Fibroblast of skin of right quadriceps (primary cell): Measurements from ENCODE around the gene KRT84.

Experiments
- DNase-seq: peaks from one replicate; pipeline ENCODE4 v3.0.0-alpha.2; 2013

The KRT84 gene

GRCh38 chr12:52381206-52381605 is 4.2 kb downstream of the KRT84 start:
- no peak for DNase-seq

GRCh38 chr12:52380271-52380694 is 5.2 kb downstream of the KRT84 start:
- peak; percentile 6 for DNase-seq

- DNase-seq = no peak
These were observed 5.9 kb downstream of the KRT84 start for GRCh38 chr12:52379536-52379935.

GRCh38 chr12:52378091-52378490 is 7.4 kb downstream of the KRT84 start:
- no peak for DNase-seq

- DNase-seq = no peak
These were observed 8.2 kb downstream of the KRT84 start for GRCh38 chr12:52377266-52377665.

GRCh38 chr12:52372216-52373154 is 13.0 kb downstream of the KRT84 start:
- DNase-seq = peak; percentile 76

GRCh38 chr12:52371716-52372115 is 13.7 kb downstream of the KRT84 start:
- DNase-seq = no peak

- DNase-seq = peak; percentile 55
These were observed 14.4 kb downstream of the KRT84 start for GRCh38 chr12:52370926-52371608.

GRCh38 chr12:52369809-52370208 is 15.6 kb downstream of the KRT84 start:
- DNase-seq = no peak

GRCh38 chr12:52369211-52369610 is 16.2 kb downstream of the KRT84 start:
- DNase-seq = no peak

- DNase-seq = no peak
These were observed 16.9 kb downstream of the KRT84 start for GRCh38 chr12:52368508-52368907.

- no peak for DNase-seq
These were observed 17.6 kb downstream of the KRT84 start for GRCh38 chr12:52367876-52368275.

GRCh38 chr12:52366738-52367485 is 18.5 kb downstream of the KRT84 start, which contains the start of gene KRT85:
KRT85 (minus strand) TSS chr12:52367481; CDS start chr12:52367405, 76 bp downstream.
- no peak for DNase-seq

GRCh38 chr12:52364901-52365489 is 20.5 kb downstream of the KRT84 start:
- DNase-seq = no peak

GRCh38 chr12:52364061-52364460 is 21.4 kb downstream of the KRT84 start:
- no peak for DNase-seq

- DNase-seq = no peak
These were observed 22.3 kb downstream of the KRT84 start for GRCh38 chr12:52363111-52363679.

GRCh38 chr12:52362118-52362726 is 23.2 kb downstream of the KRT84 start:
- no peak for DNase-seq

- no peak for DNase-seq
These were observed 23.9 kb downstream of the KRT84 start for GRCh38 chr12:52361553-52361952.

- DNase-seq = no peak
These were observed 24.7 kb downstream of the KRT84 start for GRCh38 chr12:52360663-52361271.

- no peak for DNase-seq
These were observed 25.3 kb downstream of the KRT84 start for GRCh38 chr12:52360106-52360662.

- DNase-seq = no peak
These were observed 25.8 kb downstream of the KRT84 start for GRCh38 chr12:52359621-52360061.
